ENCODE measurements around the gene NELFB. TPM values are rescaled to one million over a fixed set of nuclear protein-coding genes. Genes with fewer than 3 reads are reported as not detected.

The NELFB gene
- total and polyA plus RNA-seq, 4 donors = 4.7 to 24.6 (median 18.1) TPM

DNA sequence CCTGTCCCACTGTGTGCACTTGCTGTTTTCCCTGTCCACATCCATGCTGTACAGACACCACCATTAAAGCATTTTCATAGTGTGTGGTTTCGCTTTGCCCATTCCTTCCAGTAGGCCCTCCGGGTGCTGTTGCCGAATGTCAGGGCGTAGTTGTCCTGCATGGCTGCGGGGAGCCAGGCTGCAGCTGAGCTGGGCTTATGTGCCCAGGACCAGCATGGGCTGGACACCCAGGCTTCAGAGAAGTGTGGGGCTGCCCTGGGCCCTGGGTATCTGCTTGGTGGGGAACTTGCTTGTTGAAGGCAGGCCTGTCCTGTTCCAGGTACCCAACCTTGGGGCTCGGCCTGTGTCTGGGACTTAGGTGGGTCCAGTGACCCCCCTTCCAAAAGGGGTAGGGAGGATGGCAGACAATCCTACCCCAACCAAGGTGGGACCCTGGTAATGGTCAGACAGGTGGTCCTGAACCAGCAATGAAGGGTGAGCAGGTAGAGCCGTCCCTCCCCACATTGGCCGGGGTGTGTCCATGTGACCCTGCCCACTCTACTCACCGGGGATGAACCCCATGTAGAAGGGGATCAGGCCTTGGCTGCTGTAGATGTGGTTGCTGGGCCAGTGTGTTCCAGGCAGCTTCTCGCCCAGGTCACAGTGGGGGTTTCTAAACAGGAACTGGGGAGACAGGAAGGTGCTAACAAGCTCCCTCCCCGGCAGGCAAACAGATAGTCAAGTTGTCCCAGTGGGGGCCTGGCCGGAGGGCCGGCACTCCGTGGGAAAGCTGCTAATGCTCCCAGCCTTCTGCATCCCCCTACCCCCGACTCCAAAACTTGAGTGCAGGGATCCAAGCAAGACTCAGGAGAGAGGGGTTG, 11.3 kb upstream of the NELFB start:
- Histone ChIP-seq H3K9ac (ENCODE audit: low read depth in 1 of 2, low read length in 2 of 2) (no peak overlapping the region), H3K4me1 (ENCODE audit: control insufficient read depth in 4 of 4, insufficient read depth in 4 of 4, low read length in 3 of 4) (peaks cover 2 to 35% (median 16%) of the 10 kb centered on the region in 4 donors), H3K27ac (ENCODE audit: low read depth in 1 of 2, low read length in 2 of 2) (no peak overlapping the region), H3K9me3 (ENCODE audit: control insufficient read depth in 4 of 4, low read length in 3 of 4) (no peaks in the 10 kb centered on the region), H3K27me3 (ENCODE audit: control insufficient read depth in 4 of 4, insufficient read depth in 4 of 4, low read length in 3 of 4) (no peaks in the 10 kb centered on the region), H3K36me3 (ENCODE audit: control insufficient read depth in 4 of 4, insufficient read depth in 3 of 4, low read depth in 1 of 4, low read length in 3 of 4) (peaks cover 0 to 11% (median 5%) of the 10 kb centered on the region in 4 donors), H3K4me3 (ENCODE audit: low read depth in 1 of 3, low read length in 3 of 3) (no peak overlapping the region)
- WGBS = 76% methylated on average over 15 of the region's 15 CpGs
- no peak for DNase-seq (ENCODE audit: low spot score)
- TF ChIP-seq RAD21 (IDR thresholded peaks at IDR 0.05) = no peak
- no peak for TF ChIP-seq GABPA (IDR thresholded peaks at IDR 0.05 in 1 of 2, conservative IDR thresholded peaks at IDR 0.05 in 1 of 2)
- TF ChIP-seq SP1 (IDR thresholded peaks at IDR 0.05) = no peak
- TF ChIP-seq, protein P1, sequence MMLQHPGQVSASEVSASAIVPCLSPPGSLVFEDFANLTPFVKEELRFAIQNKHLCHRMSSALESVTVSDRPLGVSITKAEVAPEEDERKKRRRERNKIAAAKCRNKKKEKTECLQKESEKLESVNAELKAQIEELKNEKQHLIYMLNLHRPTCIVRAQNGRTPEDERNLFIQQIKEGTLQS (IDR thresholded peaks at IDR 0.05) = no peak
- no peak for TF ChIP-seq HNF4G (IDR thresholded peaks at IDR 0.05)
- TF ChIP-seq EGR1 (IDR thresholded peaks at IDR 0.05; ENCODE audit: low read depth in 2 of 2) = no peak
- TF ChIP-seq, protein P2, sequence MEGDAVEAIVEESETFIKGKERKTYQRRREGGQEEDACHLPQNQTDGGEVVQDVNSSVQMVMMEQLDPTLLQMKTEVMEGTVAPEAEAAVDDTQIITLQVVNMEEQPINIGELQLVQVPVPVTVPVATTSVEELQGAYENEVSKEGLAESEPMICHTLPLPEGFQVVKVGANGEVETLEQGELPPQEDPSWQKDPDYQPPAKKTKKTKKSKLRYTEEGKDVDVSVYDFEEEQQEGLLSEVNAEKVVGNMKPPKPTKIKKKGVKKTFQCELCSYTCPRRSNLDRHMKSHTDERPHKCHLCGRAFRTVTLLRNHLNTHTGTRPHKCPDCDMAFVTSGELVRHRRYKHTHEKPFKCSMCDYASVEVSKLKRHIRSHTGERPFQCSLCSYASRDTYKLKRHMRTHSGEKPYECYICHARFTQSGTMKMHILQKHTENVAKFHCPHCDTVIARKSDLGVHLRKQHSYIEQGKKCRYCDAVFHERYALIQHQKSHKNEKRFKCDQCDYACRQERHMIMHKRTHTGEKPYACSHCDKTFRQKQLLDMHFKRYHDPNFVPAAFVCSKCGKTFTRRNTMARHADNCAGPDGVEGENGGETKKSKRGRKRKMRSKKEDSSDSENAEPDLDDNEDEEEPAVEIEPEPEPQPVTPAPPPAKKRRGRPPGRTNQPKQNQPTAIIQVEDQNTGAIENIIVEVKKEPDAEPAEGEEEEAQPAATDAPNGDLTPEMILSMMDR (IDR thresholded peaks at IDR 0.05; ENCODE audit: low read depth, low read length, missing input control) = no peak
- no peak for TF ChIP-seq NR2F2 (IDR thresholded peaks at IDR 0.05)
- TF ChIP-seq, protein P3, sequence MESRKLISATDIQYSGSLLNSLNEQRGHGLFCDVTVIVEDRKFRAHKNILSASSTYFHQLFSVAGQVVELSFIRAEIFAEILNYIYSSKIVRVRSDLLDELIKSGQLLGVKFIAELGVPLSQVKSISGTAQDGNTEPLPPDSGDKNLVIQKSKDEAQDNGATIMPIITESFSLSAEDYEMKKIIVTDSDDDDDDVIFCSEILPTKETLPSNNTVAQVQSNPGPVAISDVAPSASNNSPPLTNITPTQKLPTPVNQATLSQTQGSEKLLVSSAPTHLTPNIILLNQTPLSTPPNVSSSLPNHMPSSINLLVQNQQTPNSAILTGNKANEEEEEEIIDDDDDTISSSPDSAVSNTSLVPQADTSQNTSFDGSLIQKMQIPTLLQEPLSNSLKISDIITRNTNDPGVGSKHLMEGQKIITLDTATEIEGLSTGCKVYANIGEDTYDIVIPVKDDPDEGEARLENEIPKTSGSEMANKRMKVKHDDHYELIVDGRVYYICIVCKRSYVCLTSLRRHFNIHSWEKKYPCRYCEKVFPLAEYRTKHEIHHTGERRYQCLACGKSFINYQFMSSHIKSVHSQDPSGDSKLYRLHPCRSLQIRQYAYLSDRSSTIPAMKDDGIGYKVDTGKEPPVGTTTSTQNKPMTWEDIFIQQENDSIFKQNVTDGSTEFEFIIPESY (IDR thresholded peaks at IDR 0.05) = no peak
- TF ChIP-seq, protein P4, sequence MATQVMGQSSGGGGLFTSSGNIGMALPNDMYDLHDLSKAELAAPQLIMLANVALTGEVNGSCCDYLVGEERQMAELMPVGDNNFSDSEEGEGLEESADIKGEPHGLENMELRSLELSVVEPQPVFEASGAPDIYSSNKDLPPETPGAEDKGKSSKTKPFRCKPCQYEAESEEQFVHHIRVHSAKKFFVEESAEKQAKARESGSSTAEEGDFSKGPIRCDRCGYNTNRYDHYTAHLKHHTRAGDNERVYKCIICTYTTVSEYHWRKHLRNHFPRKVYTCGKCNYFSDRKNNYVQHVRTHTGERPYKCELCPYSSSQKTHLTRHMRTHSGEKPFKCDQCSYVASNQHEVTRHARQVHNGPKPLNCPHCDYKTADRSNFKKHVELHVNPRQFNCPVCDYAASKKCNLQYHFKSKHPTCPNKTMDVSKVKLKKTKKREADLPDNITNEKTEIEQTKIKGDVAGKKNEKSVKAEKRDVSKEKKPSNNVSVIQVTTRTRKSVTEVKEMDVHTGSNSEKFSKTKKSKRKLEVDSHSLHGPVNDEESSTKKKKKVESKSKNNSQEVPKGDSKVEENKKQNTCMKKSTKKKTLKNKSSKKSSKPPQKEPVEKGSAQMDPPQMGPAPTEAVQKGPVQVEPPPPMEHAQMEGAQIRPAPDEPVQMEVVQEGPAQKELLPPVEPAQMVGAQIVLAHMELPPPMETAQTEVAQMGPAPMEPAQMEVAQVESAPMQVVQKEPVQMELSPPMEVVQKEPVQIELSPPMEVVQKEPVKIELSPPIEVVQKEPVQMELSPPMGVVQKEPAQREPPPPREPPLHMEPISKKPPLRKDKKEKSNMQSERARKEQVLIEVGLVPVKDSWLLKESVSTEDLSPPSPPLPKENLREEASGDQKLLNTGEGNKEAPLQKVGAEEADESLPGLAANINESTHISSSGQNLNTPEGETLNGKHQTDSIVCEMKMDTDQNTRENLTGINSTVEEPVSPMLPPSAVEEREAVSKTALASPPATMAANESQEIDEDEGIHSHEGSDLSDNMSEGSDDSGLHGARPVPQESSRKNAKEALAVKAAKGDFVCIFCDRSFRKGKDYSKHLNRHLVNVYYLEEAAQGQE (IDR thresholded peaks at IDR 0.05) = no peak
